GM21367 (cell line): Measurements from ENCODE around the gene SLIT3.

ENCODE experiments used
- ATAC-seq: cut with Tn5 transposase; IDR thresholded peaks from one replicate; pipeline ENCODE4 v1.9.1; 2021; ENCODE audit not compliant: unreplicated experiment

SLIT3 gene

DNA sequence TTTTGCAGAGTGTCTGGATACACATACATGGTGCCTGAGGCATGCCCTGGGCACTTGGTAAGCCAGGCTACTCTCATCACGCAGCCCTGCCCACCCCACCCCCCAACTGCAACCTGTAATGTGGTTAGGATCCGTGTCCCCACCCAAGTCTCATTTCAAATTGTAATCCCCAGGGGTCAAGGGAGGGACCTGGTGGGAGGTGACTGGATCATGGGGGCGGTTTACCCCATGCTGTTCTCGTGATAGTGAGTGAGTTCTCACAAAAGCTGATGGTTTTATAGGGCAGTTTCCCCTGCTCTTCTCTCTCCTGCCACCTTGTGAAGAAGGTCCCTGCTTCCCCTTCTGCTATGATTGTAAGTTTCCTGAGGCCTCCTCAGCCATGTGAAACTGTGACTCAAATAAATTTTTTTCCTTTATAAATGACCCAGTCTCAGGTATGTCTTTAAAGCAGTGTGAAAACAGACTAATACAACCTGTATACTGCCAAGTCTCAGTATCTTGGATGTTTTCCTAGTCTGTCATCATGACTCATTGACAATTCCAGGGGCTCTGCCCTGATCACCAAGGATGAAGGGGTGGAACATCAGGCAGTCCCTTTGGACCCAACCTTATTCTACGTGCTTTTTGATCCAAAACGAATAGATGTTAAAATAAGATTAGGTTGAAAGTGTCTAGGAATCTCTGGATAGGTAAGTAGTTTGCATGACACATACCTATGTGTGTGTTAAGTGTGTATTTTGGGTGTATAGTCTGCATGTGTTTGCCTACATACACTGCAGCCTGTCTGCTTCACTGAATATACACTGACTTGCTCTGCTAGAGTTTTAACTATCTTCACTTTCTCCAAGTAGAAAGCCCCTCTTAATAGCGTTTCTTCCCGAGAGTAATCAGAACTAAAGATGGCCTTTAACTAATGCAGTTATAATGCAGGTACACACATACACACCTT is 293.8 kb downstream of the SLIT3 start:
- ATAC-seq = no peak

DNA sequence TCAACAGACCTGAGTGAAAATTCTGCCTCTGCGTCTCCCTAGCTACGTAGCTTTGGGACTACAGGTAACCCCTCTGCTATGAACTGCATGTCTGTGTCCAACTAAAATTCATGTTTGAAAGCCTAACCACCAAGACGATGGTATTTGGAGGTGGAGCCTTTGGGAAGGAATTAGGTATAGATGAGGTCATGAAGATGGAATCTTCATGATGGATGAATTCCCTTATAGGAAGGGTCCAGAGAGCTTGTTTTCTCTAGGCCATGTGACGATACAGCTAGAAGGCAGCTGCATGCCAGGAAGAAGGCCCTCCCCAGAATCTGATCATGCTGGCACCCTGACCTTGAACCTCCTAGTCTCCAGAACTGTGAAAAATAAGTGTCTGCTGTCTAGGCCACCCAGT is 296.4 kb downstream of the SLIT3 start:
- ATAC-seq = no peak

DNA sequence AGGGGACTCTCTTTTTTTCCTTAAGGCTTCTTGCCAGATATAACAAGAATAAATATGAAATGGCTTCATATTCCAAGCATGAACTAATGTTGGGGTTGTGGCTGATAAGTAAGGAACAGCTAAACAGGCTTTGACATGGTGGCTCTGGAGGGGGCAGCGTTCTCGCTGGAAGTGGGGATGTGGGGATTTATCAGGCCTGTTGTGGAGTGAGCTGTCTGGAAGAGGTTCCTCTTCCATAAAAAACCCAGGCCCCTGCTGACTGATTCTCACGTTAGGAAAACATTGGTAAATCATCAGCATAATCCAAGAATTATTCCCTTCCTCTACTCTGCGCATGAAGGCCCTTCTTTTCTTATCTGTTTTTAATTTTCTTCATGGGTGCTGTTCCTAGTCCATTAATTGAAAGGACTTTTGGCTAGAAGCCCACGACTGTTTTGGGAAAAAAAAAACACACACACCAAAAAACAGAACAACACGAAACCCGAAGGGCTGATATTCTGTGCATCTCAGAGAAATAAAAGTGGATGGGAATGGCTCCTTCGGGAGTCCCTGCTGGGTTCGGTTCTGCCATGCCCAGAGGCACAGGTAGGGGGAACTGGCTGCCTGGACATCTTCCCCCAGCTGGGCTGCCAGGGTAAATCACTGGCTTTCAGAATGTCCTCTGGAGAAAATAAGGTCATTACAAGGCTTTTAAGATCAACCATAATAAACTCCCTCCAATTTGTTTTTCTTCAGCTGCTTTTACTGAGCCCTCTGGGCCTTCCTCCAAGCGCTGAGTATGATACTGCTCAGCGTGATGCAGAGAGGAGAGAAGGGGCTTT is 297.0 kb downstream of the SLIT3 start:
- ATAC-seq = no peak

DNA sequence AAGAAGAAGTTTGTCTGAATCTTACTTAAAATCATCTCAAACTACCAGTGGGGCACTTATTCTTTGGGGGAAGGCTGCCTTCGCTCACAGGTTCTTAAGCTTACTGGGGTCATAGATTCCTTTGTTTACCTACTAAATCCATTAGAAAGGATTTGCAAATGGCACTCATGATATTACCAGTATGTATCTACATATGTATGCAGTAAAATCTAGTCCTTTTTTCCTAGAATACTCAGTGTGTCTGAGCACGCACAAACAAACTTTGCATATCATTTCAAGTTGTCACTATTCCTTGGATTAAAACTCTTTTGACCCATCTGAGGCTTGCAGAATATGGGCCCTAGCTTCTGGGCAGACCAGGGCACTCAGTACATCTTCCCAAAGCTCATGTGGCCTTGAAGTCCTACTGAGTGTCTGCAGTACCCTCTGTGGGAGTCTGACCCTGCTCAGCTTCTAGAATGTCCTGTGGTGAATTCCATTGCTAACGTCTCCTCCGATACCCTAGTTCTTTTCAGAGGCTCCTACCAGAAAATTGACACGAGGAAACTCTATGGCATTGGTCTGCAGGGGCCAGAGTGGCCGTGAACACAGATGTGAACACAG is 297.9 kb downstream of the SLIT3 start:
- ATAC-seq = no peak

DNA sequence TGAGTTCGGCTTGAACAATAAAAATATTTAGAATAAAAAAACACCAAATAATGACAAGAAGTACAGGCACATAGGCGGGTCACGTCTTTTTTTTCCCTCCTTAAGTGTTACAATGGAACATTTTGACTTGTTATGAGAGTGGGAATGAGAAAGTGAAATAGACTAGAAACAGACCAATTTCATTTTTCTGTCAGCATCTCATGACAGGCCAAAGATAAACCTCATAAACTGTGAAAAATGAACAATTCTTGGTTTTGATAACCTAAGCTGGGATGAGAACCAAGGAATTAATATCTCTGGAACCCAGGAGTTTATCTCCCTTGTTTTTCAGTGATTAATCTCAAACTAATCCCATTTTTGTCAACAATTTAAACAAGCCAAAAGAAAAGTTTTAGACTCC is 299.5 kb downstream of the SLIT3 start:
- no peak for ATAC-seq

DNA sequence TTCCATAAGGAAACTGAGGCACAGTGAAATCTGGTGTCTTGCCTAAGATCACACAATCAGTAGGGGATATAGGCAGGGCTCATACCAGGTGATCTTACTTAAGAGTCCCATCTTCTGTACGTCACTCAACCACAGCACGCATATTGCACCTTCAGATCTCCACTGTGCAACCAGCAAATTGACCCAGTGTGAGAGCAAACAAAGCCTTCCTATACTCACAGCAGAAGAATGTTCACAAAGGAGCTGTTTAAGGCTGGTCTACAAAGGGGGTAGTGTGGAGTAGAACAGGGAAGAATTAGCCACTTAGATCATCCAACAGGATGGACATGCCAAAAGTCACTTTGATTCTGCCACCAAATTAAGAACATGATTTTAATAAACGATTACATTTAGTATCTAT is 305.9 kb downstream of the SLIT3 start:
- no peak for ATAC-seq

DNA sequence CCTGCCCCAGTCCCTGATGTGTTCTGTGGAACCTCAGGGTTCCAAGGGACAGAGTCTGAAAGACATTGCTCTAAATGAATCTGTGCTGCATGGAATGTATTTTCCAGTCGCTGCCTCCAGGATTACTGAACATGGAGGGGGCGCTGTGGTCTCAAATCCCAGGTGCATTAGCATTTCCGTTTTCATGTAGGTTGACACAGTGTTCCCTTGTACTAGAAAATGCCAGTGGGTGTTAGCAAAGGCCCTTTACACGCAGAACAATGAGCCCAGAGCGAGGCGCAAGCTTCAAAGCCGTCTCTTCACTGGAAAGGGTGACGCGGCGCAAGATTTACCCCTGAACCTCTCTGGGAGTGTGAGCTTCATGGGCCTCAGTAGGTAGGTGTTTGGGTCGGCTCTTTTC is 308.3 kb downstream of the SLIT3 start:
- ATAC-seq = no peak

DNA sequence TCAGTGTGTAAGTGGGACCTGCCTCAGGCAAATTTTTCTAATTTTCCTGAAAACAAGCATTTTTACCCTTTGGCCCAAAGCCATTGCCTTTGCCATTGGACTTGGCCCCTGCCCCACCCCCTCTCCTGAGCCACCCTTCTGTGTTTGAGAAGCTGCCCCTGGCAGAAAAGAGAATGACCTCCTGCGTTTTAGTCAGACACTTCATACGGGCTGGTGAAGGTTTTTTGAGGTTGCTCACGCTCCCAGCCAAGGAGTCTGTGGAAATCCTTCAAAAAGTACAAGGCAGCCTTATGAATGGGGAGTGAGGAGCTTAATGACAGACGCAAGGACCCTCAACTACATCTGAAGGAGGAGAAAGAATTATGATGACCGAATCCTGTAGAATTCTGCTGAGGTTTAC is 308.9 kb downstream of the SLIT3 start:
- no peak for ATAC-seq

DNA sequence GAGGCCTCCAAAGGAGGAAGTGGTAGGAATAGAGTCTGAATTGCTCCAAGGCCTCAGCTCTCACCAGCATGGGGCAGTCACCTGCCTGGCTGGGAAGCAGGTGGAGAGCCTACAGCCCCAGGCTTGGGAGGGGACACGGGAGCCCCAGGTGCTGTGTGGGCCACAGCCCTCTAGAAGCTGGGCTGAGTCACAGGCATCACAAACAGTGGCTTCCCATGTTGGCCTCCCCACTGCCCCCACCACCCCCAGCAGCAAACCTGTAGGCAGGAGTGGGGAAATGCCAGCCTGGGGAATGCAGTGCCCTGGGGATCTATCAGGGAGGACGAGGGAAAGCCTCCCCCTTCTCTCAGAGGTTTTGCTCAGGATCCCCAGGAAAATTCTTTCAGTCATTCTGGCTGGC is 309.6 kb downstream of the SLIT3 start:
- ATAC-seq = no peak

DNA sequence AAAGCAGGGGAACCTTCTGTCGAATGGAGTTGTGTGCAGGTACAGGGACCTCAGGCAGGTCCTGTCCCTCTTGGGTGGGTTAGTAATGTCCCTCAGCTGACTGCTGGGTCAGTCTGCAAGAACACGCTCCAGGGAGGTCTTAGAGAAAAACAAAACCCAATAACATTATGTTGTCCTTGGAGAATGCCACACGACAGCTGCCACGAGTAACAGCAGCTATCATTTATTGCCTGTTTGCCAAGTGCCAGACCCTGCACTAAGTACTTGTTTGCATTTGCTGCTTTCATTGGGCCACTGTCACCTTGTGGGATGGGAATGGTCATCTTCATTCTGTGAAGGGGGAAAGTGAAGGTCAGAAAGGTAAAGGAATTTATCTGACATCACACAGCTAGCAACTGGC is 310.3 kb downstream of the SLIT3 start:
- ATAC-seq = no peak

DNA sequence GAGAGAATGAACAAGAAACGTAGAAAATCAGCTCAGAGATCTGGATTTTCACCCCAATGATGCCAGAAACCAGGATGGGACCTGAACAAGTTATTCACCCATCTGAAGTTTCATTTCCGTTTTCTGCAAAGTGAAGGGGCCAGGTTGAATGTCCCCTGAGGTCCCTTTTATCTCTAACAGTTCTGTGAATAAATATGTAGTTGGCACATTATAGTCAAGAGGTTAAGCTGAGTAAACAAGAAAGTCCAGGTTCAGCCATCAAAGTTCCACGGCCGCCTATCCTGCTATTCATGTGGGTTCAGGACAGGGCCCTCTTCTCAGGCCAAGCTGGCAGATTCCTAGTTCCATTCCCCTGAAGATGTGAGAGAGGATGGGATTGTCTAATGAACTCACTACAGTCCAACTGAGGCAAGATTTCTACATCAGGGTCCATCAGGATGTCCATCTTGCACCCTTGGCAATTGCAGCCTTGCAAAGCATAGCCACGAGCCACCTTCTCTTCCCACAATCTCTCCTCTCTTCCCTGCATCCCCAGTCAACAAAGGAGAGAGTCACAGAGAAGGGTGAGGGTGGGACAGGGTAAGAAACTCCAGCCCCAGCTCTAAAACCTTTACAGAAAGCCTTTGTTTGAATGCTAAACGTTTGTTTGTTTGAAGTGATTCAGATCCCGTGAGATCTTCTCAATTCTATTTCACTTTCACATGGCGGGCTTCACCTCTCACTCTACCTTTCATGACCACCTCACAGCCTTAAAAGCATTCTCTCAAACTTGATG is 311.0 kb downstream of the SLIT3 start:
- no peak for ATAC-seq

DNA sequence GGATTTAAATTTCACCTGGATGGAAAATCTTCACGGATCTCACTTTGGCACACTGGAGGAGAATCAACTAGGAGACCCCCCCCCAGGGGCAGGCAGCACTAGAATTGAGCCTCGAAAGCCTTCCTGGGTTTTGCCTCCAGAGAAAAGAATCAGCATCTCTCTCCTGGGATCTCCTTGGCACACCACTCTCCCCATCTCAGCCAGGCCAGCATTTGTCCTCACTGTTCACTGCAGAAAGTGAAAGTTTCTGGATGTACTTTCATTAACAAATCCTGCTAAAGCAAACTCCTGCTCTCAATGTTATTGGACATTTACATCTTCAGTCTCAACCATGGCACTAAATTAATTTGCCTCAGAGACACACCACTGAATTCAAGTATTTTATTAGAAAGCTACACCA is 312.2 kb downstream of the SLIT3 start:
- ATAC-seq = no peak

DNA sequence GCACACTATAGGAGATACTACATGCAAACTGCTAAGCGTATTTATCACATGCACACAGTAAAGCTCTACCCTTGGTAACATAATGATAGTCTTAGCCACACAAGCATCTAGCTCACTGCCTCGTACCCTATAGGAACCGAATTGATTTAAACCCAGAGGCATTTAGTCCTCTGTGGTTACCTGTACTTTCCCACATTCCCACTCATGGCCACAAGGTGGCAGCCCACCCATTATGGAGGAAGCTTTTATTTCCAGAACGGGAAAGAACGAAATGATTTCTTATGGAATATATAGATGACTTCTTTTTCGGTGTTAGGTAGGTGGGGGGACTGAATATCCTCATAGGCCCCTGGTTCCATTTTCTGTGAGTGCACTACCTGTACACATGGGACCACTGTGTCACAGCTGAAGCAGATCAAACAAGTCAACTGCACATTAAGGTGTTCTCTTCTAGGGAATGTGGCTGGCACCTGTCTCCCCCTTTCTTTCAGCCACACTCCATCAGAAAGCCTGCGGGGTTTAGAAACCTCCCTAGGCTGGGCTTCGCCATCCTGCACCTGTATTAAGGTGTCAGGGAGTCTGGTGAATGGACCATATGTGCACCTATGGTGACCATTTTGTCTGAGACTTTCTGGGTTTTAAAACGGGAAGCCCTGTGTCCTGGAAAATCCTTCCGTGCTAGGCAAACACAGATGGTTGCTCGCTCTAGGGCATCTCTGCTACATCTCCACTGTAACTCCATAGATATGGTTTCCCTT is 313.2 kb downstream of the SLIT3 start:
- ATAC-seq = peak; percentile 71

DNA sequence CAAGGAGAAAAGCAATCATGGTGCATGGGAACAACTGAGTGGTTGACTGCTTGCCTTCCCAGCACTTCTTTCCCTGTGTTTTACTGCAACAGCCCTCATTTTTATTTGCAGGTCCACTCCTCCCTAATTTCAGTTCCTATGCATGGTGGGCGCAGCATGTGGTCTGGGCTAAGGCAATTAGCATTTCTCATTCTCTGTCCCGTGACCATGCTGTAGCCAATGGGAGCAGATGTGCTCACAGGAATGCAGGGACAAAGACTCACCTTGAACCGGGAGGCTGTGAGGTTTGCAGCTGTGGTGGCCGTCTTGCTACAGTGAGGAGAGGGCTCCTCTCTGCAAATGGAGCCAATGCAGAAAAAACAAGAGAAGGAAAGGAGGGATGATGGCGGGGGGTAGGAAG is 315.5 kb downstream of the SLIT3 start:
- ATAC-seq = no peak

DNA sequence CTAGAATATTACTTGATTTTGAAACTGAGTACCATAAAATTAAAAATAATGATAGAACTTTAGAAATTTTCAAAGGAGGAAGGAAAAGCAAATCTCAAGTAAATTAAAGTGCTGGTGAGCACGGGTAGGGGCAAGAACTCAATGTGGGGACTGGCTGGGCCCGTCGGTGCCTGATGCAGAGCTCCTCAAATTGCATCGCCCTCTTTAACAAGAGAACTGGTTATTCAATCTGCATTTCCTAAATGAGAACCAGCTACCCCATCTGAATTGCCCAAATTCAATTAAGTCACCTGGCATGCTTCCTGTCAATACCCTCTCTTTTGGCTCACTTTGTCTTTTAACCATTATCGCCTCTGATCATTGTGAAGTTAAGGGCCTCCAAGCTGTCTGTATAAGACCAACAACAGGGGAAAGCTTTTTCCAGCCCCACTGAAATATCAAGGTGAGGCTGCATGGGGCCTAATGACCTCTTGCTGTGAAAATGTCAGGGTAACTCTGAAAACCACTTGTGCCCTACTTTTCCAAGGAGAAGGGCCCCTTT is 316.7 kb downstream of the SLIT3 start:
- no peak for ATAC-seq

DNA sequence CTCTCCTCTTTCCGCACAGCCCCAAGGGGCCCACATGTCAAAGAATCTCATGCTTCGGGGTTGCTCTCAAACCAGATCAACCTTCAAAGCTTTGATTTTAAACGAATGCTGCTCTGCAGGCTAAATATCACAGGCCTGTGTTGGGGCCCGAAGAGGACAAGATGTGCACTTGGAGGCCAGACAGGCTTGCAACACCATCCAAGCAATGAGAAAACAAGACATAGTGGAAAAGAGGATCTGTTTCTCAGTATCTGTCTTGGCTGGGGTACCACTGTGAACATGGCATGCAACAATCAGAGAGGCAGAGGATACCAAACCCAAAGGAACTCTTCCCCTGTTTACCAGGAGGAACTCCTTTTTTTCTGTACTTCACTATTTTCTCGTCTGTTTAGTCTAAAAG is 321.8 kb downstream of the SLIT3 start:
- no peak for ATAC-seq

DNA sequence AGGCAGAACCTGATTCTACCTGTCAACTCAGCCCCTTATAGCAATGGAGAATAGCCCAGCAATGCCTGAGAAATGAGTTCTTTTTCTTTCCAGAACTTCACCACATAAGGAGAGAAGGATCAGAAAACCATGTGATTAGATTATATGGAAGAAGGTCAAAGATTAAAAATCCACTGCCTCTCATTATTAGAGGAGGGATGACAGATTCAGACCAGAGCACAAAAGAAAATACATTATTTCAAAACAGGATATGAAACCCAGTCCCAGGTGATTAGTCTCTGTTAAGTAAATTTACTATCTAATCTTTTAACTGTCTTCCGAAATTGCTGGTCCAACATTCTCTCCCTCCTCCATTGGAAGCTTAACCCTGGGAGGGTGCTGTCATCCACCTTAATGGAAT is 322.4 kb downstream of the SLIT3 start:
- no peak for ATAC-seq

DNA sequence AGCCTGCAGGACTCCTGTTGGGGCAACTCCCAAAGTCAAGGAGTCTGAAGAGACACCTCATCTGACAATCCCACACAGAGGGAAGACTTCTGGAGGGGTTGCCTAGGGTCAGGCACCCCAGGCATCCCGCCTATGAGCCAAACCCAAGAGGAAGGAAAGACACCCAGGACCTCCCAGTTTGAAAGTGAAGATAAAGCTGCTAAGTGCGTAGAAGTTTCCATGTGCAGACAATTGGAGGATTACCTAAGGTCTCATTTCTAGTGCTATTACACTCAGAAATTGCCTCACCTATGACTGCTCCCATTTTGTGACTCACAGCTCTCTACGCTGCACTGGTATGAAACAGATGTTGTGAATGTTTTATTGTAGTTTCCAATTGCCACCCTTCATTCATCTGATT is 322.9 kb downstream of the SLIT3 start:
- no peak for ATAC-seq

DNA sequence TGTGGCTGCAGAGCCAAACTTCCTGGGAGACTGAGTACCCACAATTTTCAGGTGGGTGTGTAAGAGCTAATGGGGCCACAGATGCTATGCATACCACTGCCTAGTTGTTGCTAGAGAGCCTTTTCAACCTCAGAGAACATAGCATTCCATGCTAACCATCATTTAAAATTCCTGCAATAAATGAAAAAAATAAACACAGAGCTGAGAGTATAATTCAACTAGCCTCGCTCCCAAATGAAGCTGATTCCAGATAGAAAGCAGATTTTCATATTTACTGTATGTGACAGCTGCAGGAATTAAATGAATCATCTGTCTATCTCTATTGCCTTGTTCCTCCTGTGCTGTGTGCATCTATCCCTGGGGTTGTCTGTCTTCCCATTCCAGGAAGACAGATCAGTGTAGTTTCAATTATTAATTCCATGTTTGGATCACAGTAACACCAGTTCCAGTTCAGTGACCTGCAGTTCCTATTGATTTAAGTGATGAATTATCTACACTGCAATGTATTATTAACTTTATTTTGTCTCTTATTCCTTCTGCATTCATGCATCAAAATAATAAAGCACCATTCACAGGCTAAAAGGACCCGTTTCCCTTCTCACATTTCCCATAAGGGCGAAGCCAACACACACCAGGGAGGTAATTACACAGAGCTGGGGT is 324.5 kb downstream of the SLIT3 start:
- ATAC-seq = no peak
